Colonic mucosa (tissue), 4 donors: ENCODE data around the gene EVA1A. TPM values are rescaled to one million over a fixed set of nuclear protein-coding genes. Genes with fewer than 3 reads are reported as not detected.

Experiments
- DNase-seq: peaks from one replicate; pipeline ENCODE4 v3.0.0-alpha.2; 2020
- H3K27ac ChIP-seq: fragments of 200-600 bp; one replicate; pipeline ENCODE4 v1.8.0; 2021
- H3K27me3 ChIP-seq: fragments of 200-600 bp; one replicate; pipeline ENCODE4 v1.8.0; 2021
- H3K36me3 ChIP-seq: fragments of 200-600 bp; one replicate; pipeline ENCODE4 v1.8.0; 2021
- H3K4me1 ChIP-seq: fragments of 200-600 bp; one replicate; pipeline ENCODE4 v1.8.0; 2021; ENCODE audit warnings: mild to moderate bottlenecking
- H3K4me3 ChIP-seq: fragments of 200-600 bp; one replicate; pipeline ENCODE4 v1.8.0; 2021
- H3K9ac ChIP-seq, 2 donors: one replicate each; pipeline ENCODE4 v1.7.0; 2013; ENCODE audit warnings: control low read depth in 2 of 2, low read depth in 2 of 2, low read length in 2 of 2
- H3K9me3 ChIP-seq: fragments of 200-600 bp; one replicate; pipeline ENCODE4 v1.8.0; 2021
- CTCF ChIP-seq: fragments of 200-600 bp; IDR thresholded peaks from one replicate; pipeline ENCODE4 v1.8.0; 2022; ENCODE audit warnings: antibody characterized with exemption, mild to moderate bottlenecking
- intact Hi-C: fragments of 100-400 bp; cut with DNase I; formaldehyde crosslinking; loops from one replicate; pipeline ENCODE4 v1.14.1; 2022
- total RNA-seq, 2 donors: library from RNA; stranded (reverse); fragmentation: NEBNext Ultra II Directional in 1 of 2; extraction: Animal tissue kit (Norgen Biotek cat#: 25700) in 1 of 2; gene quantifications; one replicate each; pipeline ENCODE4 v1.2.1, GENCODE V29; 2021
- donor health status: healthy.
- donor health status: DM: no; HTN: no; CAD: no.
- donor health status: DM: no; HTN: no; CAD: no.

The EVA1A gene
- total RNA-seq, 2 donors from 2014 or later, result 0.25 to 0.77 TPM

GRCh38 chr2:75538521-75539490 is 21.9 kb downstream of the EVA1A start:
- Histone ChIP-seq H3K36me3 (no peaks in the 10 kb centered on the region), H3K4me1 (no peaks in the 10 kb centered on the region), H3K9me3 (no peaks in the 10 kb centered on the region), H3K27me3 (no peaks in the 10 kb centered on the region), H3K27ac (no peak overlapping the region), H3K4me3 (no peak overlapping the region), H3K9ac (no peak overlapping the region)
- no peak for TF ChIP-seq CTCF
- intact Hi-C loops, result no loop called here
- DNase-seq, result no peak

GRCh38 chr2:75537658-75538057 is 23.1 kb downstream of the EVA1A start:
- H3K27me3 ChIP-seq, result no peaks in the 10 kb centered on the region
- DNase-seq, result no peak
- intact Hi-C loops, result no loop called here
- no peaks in the 10 kb centered on the region for H3K4me1 ChIP-seq
- no peaks in the 10 kb centered on the region for H3K36me3 ChIP-seq
- no peak overlapping the region for H3K9ac ChIP-seq
- H3K9me3 ChIP-seq, result no peaks in the 10 kb centered on the region
- H3K4me3 ChIP-seq, result no peak overlapping the region
- no peak for TF ChIP-seq CTCF
- no peak overlapping the region for H3K27ac ChIP-seq

GRCh38 chr2:75533135-75533534 is 27.6 kb downstream of the EVA1A start:
- intact Hi-C loops, result no loop called here
- H3K4me3 ChIP-seq, result no peak overlapping the region
- H3K27ac ChIP-seq, result no peak overlapping the region
- no peaks in the 10 kb centered on the region for H3K9me3 ChIP-seq
- TF ChIP-seq CTCF, result no peak
- no peak overlapping the region for H3K9ac ChIP-seq
- H3K4me1 ChIP-seq, result no peaks in the 10 kb centered on the region
- H3K36me3 ChIP-seq, result no peaks in the 10 kb centered on the region
- no peaks in the 10 kb centered on the region for H3K27me3 ChIP-seq
- DNase-seq, result no peak

- H3K4me3 ChIP-seq, result no peak overlapping the region
- H3K9me3 ChIP-seq, result no peaks in the 10 kb centered on the region
- no peak overlapping the region for H3K27ac ChIP-seq
- no peak for TF ChIP-seq CTCF
- no peak for DNase-seq
- no peaks in the 10 kb centered on the region for H3K27me3 ChIP-seq
- H3K9ac ChIP-seq, result no peak overlapping the region
- no peaks in the 10 kb centered on the region for H3K4me1 ChIP-seq
- no peaks in the 10 kb centered on the region for H3K36me3 ChIP-seq
- intact Hi-C loops, result no loop called here
Observed at GRCh38 chr2:75532488-75532887, 28.3 kb downstream of the EVA1A start.

- Histone ChIP-seq H3K36me3 (no peaks in the 10 kb centered on the region), H3K4me1 (no peaks in the 10 kb centered on the region), H3K9ac (no peak overlapping the region), H3K9me3 (no peaks in the 10 kb centered on the region), H3K4me3 (no peak overlapping the region), H3K27me3 (no peaks in the 10 kb centered on the region), H3K27ac (no peak overlapping the region)
- intact Hi-C loops, result no loop called here
- no peak for DNase-seq
- TF ChIP-seq CTCF, result no peak
Observed at GRCh38 chr2:75528221-75528977, 32.3 kb downstream of the EVA1A start.
